HepG2 (cell line): ENCODE results near the gene GCNT4. TPM values are rescaled to one million over a fixed set of nuclear protein-coding genes. Genes with fewer than 3 reads are reported as not detected.

Source experiments
- AHDC1 ChIP-seq: sonication (generic); formaldehyde crosslinking; IDR thresholded peaks from 2 replicates; pipeline ENCODE4 v1.5.1; 2020; ENCODE audit warnings: mild to moderate bottlenecking, missing genetic modification reagents, borderline replicate concordance
- ATF1 ChIP-seq: IDR thresholded peaks from 2 replicates; pipeline ENCODE4 v1.6.1; 2016; ENCODE audit warnings: mild to moderate bottlenecking, control low read depth
- BRF2 ChIP-seq: sonication (generic); formaldehyde crosslinking; IDR thresholded peaks from 2 replicates; pipeline ENCODE4 v1.8.1; 2022; ENCODE audit warnings: mild to moderate bottlenecking, missing genetic modification reagents
- CCDC6 ChIP-seq: sonication (generic); formaldehyde crosslinking; IDR thresholded peaks from 2 replicates; pipeline ENCODE4 v1.8.1; 2022; ENCODE audit warnings: mild to moderate bottlenecking, missing genetic modification reagents, moderate library complexity
- GFI1 ChIP-seq: sonication (generic); formaldehyde crosslinking; IDR thresholded peaks from 2 replicates; pipeline ENCODE4 v1.5.0; 2020; ENCODE audit warnings: missing genetic modification reagents, mild to moderate bottlenecking, borderline replicate concordance
- JDP2 ChIP-seq: sonication (generic); formaldehyde crosslinking; IDR thresholded peaks from 2 replicates; pipeline ENCODE4 v1.8.1; 2022; ENCODE audit warnings: missing genetic modification reagents, borderline replicate concordance
- NFIC ChIP-seq: IDR thresholded peaks from 2 replicates; pipeline ENCODE4 v1.6.1; 2012; ENCODE audit warnings: mild to moderate bottlenecking, low read length, inconsistent platforms
- NR3C1 ChIP-seq: sonication (generic); formaldehyde crosslinking; IDR thresholded peaks from 2 replicates; pipeline ENCODE4 v1.4.0; 2020; ENCODE audit warnings: missing genetic modification reagents
- SIX4 ChIP-seq: sonication (generic); formaldehyde crosslinking; IDR thresholded peaks from 2 replicates; pipeline ENCODE4 v1.4.0; 2020; ENCODE audit warnings: missing genetic modification reagents
- ZFP36L2 ChIP-seq: sonication (generic); formaldehyde crosslinking; IDR thresholded peaks from 2 replicates; pipeline ENCODE4 v1.4.0; 2020; ENCODE audit warnings: missing genetic modification reagents
- ZNF446 ChIP-seq: sonication (generic); formaldehyde crosslinking; IDR thresholded peaks from 2 replicates; pipeline ENCODE4 v1.5.0; 2020; ENCODE audit warnings: mild to moderate bottlenecking, missing genetic modification reagents
- ZNF512B ChIP-seq: sonication (generic); formaldehyde crosslinking; IDR thresholded peaks from 2 replicates; pipeline ENCODE4 v1.5.1; 2020; ENCODE audit warnings: missing genetic modification reagents, mild to moderate bottlenecking, borderline replicate concordance
- ZNF550 ChIP-seq: sonication (generic); formaldehyde crosslinking; IDR thresholded peaks from 2 replicates; pipeline ENCODE4 v1.4.0; 2020; ENCODE audit warnings: mild to moderate bottlenecking, missing genetic modification reagents, borderline replicate concordance
- polyA plus RNA-seq, 8 experiments: library from polyadenylated mRNA; depleted of rRNA in 3 of 8; stranded (reverse) in 7 of 8; unstranded in 1 of 8; fragments of >200 nt; fragmentation: Illumina TruSeq in 4 of 8; extraction: Trizol in 4 of 8; gene quantifications; 2 replicates each; pipeline versions ENCODE4 v1.2.1 to v1.2.3, GENCODE V29; 2011 to 2016; ENCODE audit warnings: low read depth in 4 of 8, missing spikeins in 1 of 8, mixed read lengths in 1 of 8; ENCODE audit not compliant: insufficient read depth in 1 of 8
- total RNA-seq, 5 experiments: library from RNA; depleted of rRNA; stranded (reverse); fragments of >200 nt; fragmentation: Illumina TruSeq; extraction: Trizol; gene quantifications; 2 replicates each; pipeline ENCODE4 v1.2.3, GENCODE V29; 2016; ENCODE audit warnings: low read depth in 1 of 5
- TF ChIP-seq, protein P1 (sequence below): sonication (generic); formaldehyde crosslinking; IDR thresholded peaks from 2 replicates; pipeline ENCODE4 v1.8.0; 2022; ENCODE audit warnings: mild to moderate bottlenecking, missing genetic modification reagents; ENCODE audit not compliant: insufficient replicate concordance
- TF ChIP-seq, protein P2 (sequence below): sonication (generic); formaldehyde crosslinking; IDR thresholded peaks from 2 replicates; pipeline ENCODE4 v1.5.0; 2020; ENCODE audit warnings: mild to moderate bottlenecking, missing genetic modification reagents

The GCNT4 gene
- total and polyA plus RNA-seq, 2 of the 13 experiments (the other 11 are each of a cell fraction or from before 2014, with no cell fraction given), result 0.22 to 0.38 TPM

DNA sequence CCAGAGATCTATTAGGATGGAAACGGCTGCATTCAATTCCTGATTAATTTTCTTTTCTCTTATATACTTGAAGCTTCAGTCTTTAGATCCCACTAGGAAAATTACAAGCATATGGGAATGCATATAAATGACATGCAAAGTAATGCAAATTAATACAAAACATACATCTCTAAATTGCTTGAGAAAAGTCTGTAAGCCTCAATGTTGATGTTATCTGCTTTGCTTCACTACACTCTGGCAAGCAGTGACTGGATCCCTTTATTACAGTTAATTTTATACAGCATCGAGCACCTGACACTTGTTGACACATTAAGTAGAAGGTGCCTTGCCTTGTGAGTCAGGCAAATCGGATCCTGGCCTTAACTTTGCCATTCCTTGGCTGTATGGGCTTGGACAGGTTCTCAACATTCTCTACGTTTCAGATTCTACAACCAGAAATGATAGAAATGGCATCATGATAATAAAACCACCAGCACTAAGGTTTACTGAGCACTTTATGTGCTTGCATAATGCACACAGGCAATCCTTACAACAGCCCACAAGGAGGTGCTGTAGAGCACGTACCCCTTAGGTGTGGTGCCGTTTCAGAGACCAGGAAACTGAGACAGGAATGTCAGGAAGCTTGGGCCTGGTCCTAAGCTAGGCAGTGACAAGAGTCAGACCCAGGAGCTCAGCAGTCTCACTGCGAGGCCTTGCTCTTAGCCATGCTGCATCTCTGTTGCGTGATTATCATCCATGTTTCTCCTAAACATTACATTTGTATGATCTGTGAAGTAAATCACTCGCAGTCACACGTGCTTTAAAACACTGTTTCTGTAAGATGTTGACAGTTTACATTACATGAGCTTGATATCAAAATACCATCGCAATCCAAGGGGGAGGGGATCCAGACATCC lies 2.7 kb downstream of the GCNT4 start (continued):
- TF ChIP-seq AHDC1 (CRISPR knock-in tag) (no peak), ZNF446 (CRISPR knock-in tag) (no peak), BRF2 (no peak), NR3C1 (CRISPR knock-in tag) (no peak), CCDC6 (no peak), NFIC (no peak), ZFP36L2 (CRISPR knock-in tag) (no peak), ZNF550 (CRISPR knock-in tag) (no peak), ATF1 (CRISPR knock-in tag) (no peak), JDP2 (no peak), SIX4 (CRISPR knock-in tag) (no peak), ZNF512B (CRISPR knock-in tag) (no peak), GFI1 (CRISPR knock-in tag) (no peak)
- TF ChIP-seq, protein P1, sequence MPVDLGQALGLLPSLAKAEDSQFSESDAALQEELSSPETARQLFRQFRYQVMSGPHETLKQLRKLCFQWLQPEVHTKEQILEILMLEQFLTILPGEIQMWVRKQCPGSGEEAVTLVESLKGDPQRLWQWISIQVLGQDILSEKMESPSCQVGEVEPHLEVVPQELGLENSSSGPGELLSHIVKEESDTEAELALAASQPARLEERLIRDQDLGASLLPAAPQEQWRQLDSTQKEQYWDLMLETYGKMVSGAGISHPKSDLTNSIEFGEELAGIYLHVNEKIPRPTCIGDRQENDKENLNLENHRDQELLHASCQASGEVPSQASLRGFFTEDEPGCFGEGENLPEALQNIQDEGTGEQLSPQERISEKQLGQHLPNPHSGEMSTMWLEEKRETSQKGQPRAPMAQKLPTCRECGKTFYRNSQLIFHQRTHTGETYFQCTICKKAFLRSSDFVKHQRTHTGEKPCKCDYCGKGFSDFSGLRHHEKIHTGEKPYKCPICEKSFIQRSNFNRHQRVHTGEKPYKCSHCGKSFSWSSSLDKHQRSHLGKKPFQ, result no peak
- TF ChIP-seq, protein P2, sequence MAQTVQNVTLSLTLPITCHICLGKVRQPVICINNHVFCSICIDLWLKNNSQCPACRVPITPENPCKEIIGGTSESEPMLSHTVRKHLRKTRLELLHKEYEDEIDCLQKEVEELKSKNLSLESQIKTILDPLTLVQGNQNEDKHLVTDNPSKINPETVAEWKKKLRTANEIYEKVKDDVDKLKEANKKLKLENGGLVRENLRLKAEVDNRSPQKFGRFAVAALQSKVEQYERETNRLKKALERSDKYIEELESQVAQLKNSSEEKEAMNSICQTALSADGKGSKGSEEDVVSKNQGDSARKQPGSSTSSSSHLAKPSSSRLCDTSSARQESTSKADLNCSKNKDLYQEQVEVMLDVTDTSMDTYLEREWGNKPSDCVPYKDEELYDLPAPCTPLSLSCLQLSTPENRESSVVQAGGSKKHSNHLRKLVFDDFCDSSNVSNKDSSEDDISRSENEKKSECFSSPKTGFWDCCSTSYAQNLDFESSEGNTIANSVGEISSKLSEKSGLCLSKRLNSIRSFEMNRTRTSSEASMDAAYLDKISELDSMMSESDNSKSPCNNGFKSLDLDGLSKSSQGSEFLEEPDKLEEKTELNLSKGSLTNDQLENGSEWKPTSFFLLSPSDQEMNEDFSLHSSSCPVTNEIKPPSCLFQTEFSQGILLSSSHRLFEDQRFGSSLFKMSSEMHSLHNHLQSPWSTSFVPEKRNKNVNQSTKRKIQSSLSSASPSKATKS (CRISPR knock-in tag), result no peak
